Mesenteric fat pad (tissue), 1 donor: ENCODE measurements around the gene WDR7. TPM values are rescaled to one million over a fixed set of nuclear protein-coding genes. Genes with fewer than 3 reads are reported as not detected.

ENCODE experiments used
- DNase-seq: peaks from one replicate; pipeline ENCODE4 v3.0.0-alpha.2; 2020; ENCODE audit warnings: low spot score
- long read RNA-seq: library from polyadenylated mRNA; unstranded; transcript quantifications from one replicate; pipeline ENCODE4 v2.0.0, GENCODE V29; 2020
- total RNA-seq: library from RNA; stranded (reverse); fragmentation: NEBNext Ultra II Directional; extraction: Animal tissue kit (Norgen Biotek cat#: 25700); gene quantifications from one replicate; pipeline ENCODE4 v1.2.1, GENCODE V29; 2021
- donor health status: DM: yes; HTN: yes; CAD: no.

The WDR7 gene
- 33.1 TPM for total RNA-seq
- long read RNA-seq, partial matches to known transcripts = 2 of 11 reads
- long read RNA-seq, other reads (novel, unspliced or antisense) = 9 of 11 reads

- peak; percentile 96 for DNase-seq
Observed at GRCh38 chr18:56650944-56651770, at the start of gene WDR7. WDR7 (plus strand) TSS chr18:56651359; CDS start chr18:56672516, 21,157 bp downstream.

GRCh38 chr18:56606618-56607017 is 44.5 kb upstream of the WDR7 start:
- no peak for DNase-seq

- no peak for DNase-seq
Observed at GRCh38 chr18:56615738-56616520, 35.2 kb upstream of the WDR7 start.

- DNase-seq = no peak
Observed at GRCh38 chr18:56627991-56628390, 23.2 kb upstream of the WDR7 start.

GRCh38 chr18:56632070-56633022 is 18.8 kb upstream of the WDR7 start:
- DNase-seq = no peak

- DNase-seq = no peak
Observed at GRCh38 chr18:56635007-56635406, 16.2 kb upstream of the WDR7 start.

- DNase-seq = no peak
Observed at GRCh38 chr18:56637176-56637575, 14.0 kb upstream of the WDR7 start.

- DNase-seq = no peak
Observed at GRCh38 chr18:56637711-56638231, 13.4 kb upstream of the WDR7 start.

GRCh38 chr18:56638232-56639103 is 12.7 kb upstream of the WDR7 start, which contains the start of gene TXNL1:
TXNL1 (minus strand) TSS chr18:56638592; CDS start chr18:56638440, 152 bp downstream.
- peak; percentile 100 for DNase-seq

GRCh38 chr18:56639104-56639381 is 12.1 kb upstream of the WDR7 start:
- DNase-seq = no peak

GRCh38 chr18:56639571-56639970 is 11.6 kb upstream of the WDR7 start:
- no peak for DNase-seq

GRCh38 chr18:56641714-56642337 is 9.3 kb upstream of the WDR7 start:
- no peak for DNase-seq

GRCh38 chr18:56643381-56643780 is 7.8 kb upstream of the WDR7 start:
- DNase-seq = no peak

- no peak for DNase-seq
Observed at GRCh38 chr18:56645415-56646016, 5.6 kb upstream of the WDR7 start.

GRCh38 chr18:56647071-56647470 is 4.1 kb upstream of the WDR7 start:
- DNase-seq = no peak

GRCh38 chr18:56647951-56648893 is 2.9 kb upstream of the WDR7 start:
- DNase-seq = no peak

- DNase-seq = no peak
Observed at GRCh38 chr18:56649996-56650395, 1.2 kb upstream of the WDR7 start.

GRCh38 chr18:56651771-56652092 is 573 bp downstream of the WDR7 start:
- DNase-seq = no peak
